ENCODE data around the gene CABCOCO1. TPM values are rescaled to one million over a fixed set of nuclear protein-coding genes. Genes with fewer than 3 reads are reported as not detected.

Gene CABCOCO1
- total RNA-seq, 1 donor = 2.2 TPM

- H3K4me3 ChIP-seq (ENCODE audit: insufficient read depth, low read length) = no peak overlapping the region
- no peak overlapping the region for H3K4me2 ChIP-seq (ENCODE audit: insufficient read depth, low read length)
- H3K27ac ChIP-seq (ENCODE audit: low read depth, low read length) = peak overlapping the region; percentile 16
Observed at GRCh38 chr10:61779276-61779675, 116.5 kb downstream of the CABCOCO1 start.

GRCh38 chr10:61779950-61780659, 117.4 kb downstream of the CABCOCO1 start:
- no peak overlapping the region for H3K4me2 ChIP-seq (ENCODE audit: insufficient read depth, low read length)
- no peak overlapping the region for H2AFZ ChIP-seq (ENCODE audit: low read length)
- no peak for DNase-seq (ENCODE audit: insufficient read length, low spot score, missing footprints)
- no peak for TF ChIP-seq CTCF (IDR thresholded peaks at IDR 0.05; ENCODE audit: extremely low read depth, low read depth, low read length)
- H3K27me3 ChIP-seq (ENCODE audit: insufficient read depth, low read length) = no peaks in the 10 kb centered on the region
- H3K27ac ChIP-seq (ENCODE audit: low read depth, low read length) = peak overlapping the region; percentile 16
- peaks cover 2% of the 10 kb centered on the region for H3K4me1 ChIP-seq (ENCODE audit: insufficient read depth, low read length)
- H3K36me3 ChIP-seq (ENCODE audit: insufficient read depth, low read length) = no peaks in the 10 kb centered on the region
- no peak overlapping the region for H3K4me3 ChIP-seq (ENCODE audit: insufficient read depth, low read length)
- no peaks in the 10 kb centered on the region for H4K20me1 ChIP-seq (ENCODE audit: insufficient read depth, low read length)
- H3K9me3 ChIP-seq (ENCODE audit: low read depth, low read length) = no peaks in the 10 kb centered on the region
- no peaks in the 10 kb centered on the region for H3K79me2 ChIP-seq (ENCODE audit: insufficient read depth, low read length)

More at GRCh38 chr10:61779276-61779675, 116.5 kb downstream of the CABCOCO1 start:
- Histone ChIP-seq H2AFZ (ENCODE audit: low read length) (no peak overlapping the region), H3K27me3 (ENCODE audit: insufficient read depth, low read length) (no peaks in the 10 kb centered on the region), H3K36me3 (ENCODE audit: insufficient read depth, low read length) (no peaks in the 10 kb centered on the region), H3K4me1 (ENCODE audit: insufficient read depth, low read length) (peaks cover 2% of the 10 kb centered on the region), H3K79me2 (ENCODE audit: insufficient read depth, low read length) (no peaks in the 10 kb centered on the region), H4K20me1 (ENCODE audit: insufficient read depth, low read length) (no peaks in the 10 kb centered on the region), H3K9me3 (ENCODE audit: low read depth, low read length) (no peaks in the 10 kb centered on the region)
- TF ChIP-seq CTCF (IDR thresholded peaks at IDR 0.05; ENCODE audit: extremely low read depth, low read depth, low read length) = no peak
- no peak for DNase-seq (ENCODE audit: insufficient read length, low spot score, missing footprints)

GRCh38 chr10:61780732-61781131, 118.0 kb downstream of the CABCOCO1 start:
- Histone ChIP-seq H3K36me3 (ENCODE audit: insufficient read depth, low read length) (no peaks in the 10 kb centered on the region), H3K79me2 (ENCODE audit: insufficient read depth, low read length) (no peaks in the 10 kb centered on the region), H3K4me3 (ENCODE audit: insufficient read depth, low read length) (no peak overlapping the region), H3K9me3 (ENCODE audit: low read depth, low read length) (no peaks in the 10 kb centered on the region), H3K27ac (ENCODE audit: low read depth, low read length) (no peak overlapping the region), H3K4me2 (ENCODE audit: insufficient read depth, low read length) (no peak overlapping the region), H2AFZ (ENCODE audit: low read length) (no peak overlapping the region), H3K27me3 (ENCODE audit: insufficient read depth, low read length) (no peaks in the 10 kb centered on the region), H4K20me1 (ENCODE audit: insufficient read depth, low read length) (no peaks in the 10 kb centered on the region), H3K4me1 (ENCODE audit: insufficient read depth, low read length) (peaks cover 2% of the 10 kb centered on the region)
- TF ChIP-seq CTCF (IDR thresholded peaks at IDR 0.05; ENCODE audit: extremely low read depth, low read depth, low read length) = no peak
- DNase-seq (ENCODE audit: insufficient read length, low spot score, missing footprints) = no peak

- no peak for TF ChIP-seq CTCF (IDR thresholded peaks at IDR 0.05; ENCODE audit: extremely low read depth, low read depth, low read length)
- no peak for DNase-seq (ENCODE audit: insufficient read length, low spot score, missing footprints)
- no peak overlapping the region for H3K4me2 ChIP-seq (ENCODE audit: insufficient read depth, low read length)
Observed at GRCh38 chr10:61781969-61782403, 119.3 kb downstream of the CABCOCO1 start.

More at GRCh38 chr10:61781969-61782403, 119.3 kb downstream of the CABCOCO1 start:
- Histone ChIP-seq H3K4me3 (ENCODE audit: insufficient read depth, low read length) (no peak overlapping the region), H2AFZ (ENCODE audit: low read length) (no peak overlapping the region), H3K79me2 (ENCODE audit: insufficient read depth, low read length) (no peaks in the 10 kb centered on the region), H3K4me1 (ENCODE audit: insufficient read depth, low read length) (peaks cover 12% of the 10 kb centered on the region), H4K20me1 (ENCODE audit: insufficient read depth, low read length) (no peaks in the 10 kb centered on the region), H3K27me3 (ENCODE audit: insufficient read depth, low read length) (no peaks in the 10 kb centered on the region), H3K36me3 (ENCODE audit: insufficient read depth, low read length) (no peaks in the 10 kb centered on the region), H3K9me3 (ENCODE audit: low read depth, low read length) (no peaks in the 10 kb centered on the region), H3K27ac (ENCODE audit: low read depth, low read length) (no peak overlapping the region)
